Stimulated activated CD4-positive, alpha-beta T cell treated with anti-CD3 and anti-CD28 coated beads, Interleukin-1b, Interleukin-23, amount 100 ng/mL, for 24 hours (primary cell): ENCODE results near the gene ZNF358.

Experiments used
- DNase-seq, 4 experiments: peaks; one replicate each; pipeline ENCODE4 v3.0.0-alpha.2; 2020; ENCODE audit warnings: low read depth in 4 of 4, low spot score in 1 of 4

Gene ZNF358

DNA sequence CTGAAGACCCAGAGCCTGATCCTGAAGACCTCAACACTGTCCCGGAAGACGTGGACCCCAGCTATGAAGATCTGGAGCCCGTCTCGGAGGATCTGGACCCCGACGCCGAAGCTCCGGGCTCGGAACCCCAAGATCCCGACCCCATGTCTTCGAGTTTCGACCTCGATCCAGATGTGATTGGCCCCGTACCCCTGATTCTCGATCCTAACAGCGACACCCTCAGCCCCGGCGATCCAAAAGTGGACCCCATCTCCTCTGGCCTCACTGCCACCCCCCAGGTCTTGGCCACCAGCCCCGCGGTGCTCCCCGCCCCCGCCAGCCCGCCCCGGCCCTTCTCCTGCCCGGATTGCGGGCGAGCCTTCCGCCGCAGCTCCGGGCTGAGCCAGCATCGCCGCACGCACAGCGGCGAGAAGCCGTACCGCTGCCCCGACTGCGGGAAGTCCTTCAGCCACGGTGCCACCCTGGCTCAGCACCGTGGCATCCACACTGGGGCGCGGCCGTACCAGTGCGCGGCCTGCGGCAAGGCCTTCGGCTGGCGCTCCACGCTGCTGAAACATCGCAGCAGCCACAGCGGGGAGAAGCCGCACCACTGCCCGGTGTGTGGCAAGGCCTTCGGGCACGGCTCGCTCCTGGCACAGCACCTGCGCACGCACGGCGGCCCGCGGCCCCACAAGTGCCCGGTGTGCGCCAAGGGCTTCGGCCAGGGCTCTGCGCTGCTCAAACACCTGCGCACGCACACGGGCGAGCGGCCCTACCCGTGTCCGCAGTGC, 3.6 kb downstream of the ZNF358 start:
- no peak for DNase-seq

GRCh38 chr19:7520131-7521051, 4.5 kb downstream of the ZNF358 start:
- no peak for DNase-seq

DNA sequence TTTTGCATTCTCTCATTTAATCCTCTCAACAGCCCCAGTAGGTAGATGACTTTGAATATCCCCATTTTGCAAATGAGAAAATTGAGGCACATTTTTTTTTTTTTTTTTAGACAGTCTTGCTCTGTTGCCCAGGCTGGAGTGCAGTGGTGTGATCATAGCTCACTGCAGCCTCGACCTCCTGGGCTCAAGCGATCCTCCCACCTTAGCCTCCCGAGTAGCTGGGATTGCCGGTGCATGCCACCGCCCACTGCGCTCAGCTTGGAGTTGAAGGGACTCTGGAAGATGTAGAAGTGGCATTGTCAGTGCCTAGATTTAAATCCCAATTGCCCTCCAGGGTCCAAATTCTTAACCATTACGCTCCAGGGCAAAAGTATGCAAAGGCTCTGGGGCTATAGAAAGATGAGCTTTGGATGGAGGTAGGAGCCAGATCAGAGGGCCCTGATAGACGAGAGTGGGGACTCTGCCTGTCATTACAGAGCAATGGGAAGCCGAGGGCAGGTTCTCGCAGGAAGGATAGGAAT, 5.7 kb downstream of the ZNF358 start:
- no peak for DNase-seq

DNA sequence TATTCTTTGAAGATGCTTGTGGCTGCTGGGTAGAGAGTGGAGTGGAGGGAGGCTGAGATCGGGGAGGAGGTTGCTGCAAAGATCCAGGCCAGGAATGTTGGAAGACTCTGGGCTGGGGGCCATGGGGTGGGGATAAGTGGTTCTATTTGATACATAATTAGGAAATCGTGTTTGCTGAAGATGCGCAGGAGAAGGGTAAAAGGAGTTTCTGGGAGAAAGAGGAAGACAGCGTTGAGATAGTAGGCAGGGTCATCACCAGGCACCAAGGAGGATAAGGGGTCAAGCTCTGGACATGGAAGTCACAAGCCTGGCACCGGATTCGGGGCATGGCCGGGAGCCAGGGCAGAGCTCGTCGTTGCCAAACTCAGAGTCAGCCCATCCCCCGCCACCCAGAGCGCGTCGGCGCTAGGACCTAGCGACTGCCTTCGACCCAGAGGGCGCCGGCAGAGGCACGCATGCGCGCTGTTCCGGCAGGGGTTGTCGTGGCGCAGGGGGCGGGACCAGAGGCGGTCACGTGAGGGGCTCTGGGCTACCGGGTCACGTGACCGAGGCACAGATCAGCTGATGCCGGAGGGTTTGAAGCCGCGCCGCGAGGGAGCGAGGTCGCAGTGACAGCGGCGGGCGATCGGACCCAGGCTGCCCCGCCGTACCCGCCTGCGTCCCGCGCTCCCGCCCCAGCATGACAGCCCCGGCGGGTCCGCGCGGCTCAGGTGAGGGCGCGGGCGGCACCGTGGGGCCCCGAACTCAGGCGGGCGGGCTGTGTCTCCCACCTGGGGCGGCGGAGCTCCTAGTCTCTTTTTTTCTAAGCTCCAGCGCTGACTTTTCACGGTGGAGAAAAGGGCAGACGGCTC, 6.4 kb downstream of the ZNF358 start, which contains the start of gene MCOLN1:
MCOLN1 (plus strand) TSS at position 553 of the 851 bp plus-strand sequence; CDS start at position 680, 127 bp downstream.
- peak; percentile 99 to 100 (median 100) for DNase-seq

- DNase-seq = no peak
These were observed 7.2 kb downstream of the ZNF358 start for GRCh38 chr19:7522923-7523667.

DNA sequence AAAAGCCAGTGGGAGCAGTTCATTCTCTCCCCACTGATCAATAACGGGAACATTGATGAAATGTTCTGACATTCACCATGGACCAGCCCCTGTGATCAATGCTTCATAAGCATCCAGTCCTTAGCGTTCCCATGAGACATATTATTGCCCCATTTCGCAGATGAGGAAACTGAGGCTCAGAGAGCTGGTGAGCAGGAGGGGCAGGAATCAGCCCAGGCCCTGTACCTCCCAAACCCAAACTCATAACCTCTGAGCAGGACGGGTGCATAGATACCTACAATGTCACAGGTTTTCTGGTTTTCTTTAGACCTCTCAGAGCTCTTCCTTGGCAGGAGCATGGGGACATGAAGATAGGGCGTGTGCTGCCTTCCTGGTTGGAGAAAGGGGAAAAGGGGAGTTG, 8.6 kb downstream of the ZNF358 start:
- no peak for DNase-seq

DNA sequence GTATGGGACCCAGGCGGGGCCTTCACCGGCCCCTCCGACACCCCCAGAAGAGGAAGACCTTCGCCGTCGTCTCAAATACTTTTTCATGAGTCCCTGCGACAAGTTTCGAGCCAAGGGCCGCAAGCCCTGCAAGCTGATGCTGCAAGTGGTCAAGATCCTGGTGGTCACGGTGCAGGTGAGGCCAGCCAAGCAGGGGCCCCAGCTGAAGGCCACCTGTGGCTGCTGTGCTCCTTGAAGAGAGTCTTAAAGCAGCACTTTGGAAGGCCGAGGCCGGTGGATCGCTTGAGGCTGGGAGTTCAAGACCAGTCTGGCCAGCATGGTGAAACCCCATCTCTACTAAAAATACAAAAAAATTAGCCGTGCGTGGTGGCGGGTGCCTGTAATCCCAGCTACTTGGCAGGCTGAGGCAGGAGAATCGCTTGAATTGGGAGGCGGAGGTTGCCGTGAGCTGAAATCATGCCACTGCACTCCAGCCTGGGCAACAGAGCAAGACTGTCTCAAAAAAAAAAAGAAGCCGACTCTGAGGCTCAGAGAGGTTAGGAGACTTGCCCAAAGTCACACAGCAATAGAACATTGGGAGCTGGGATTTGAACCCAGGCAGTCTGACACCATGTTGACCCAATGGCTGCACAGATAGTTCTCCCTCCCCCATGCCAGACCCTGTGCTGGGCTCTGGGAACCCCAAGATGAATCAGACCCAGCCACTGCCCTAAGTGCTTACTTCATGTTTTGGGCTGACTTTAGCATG, 9.3 kb downstream of the ZNF358 start:
- DNase-seq = no peak

DNA sequence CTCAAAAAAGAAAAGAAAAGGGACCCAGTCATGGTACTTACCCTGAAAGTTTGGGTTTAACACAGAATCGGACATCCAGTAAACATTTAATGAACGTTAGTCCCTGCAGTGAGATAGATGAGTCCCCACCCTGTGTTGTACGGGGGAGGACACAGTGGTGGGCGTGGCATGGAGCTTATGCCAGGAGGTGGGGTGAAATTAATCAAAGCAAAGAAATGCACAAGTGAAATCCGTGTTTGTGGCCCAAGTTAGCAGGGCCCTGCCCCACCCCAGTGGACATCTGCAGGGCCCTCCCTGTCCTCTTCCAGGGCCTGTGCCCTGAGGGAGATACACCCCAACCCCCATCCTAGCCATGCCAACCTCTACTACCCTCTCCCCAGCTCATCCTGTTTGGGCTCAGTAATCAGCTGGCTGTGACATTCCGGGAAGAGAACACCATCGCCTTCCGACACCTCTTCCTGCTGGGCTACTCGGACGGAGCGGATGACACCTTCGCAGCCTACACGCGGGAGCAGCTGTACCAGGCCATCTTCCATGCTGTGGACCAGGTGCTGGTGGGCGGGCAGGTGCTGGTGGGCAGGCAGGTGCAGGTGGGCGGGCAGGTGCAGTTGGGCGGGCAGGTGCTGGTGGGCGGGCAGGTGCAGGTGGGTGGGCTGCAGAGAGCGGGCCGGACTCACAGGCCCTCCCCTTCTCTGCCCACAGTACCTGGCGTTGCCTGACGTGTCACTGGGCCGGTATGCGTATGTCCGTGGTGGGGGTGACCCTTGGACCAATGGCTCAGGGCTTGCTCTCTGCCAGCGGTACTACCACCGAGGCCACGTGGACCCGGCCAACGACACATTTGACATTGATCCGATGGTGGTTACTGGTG, 10.4 kb downstream of the ZNF358 start:
- no peak for DNase-seq

GRCh38 chr19:7527516-7528191, 11.8 kb downstream of the ZNF358 start:
- DNase-seq = no peak

GRCh38 chr19:7528192-7528519, 12.3 kb downstream of the ZNF358 start:
- DNase-seq = no peak

GRCh38 chr19:7528522-7529245, 12.8 kb downstream of the ZNF358 start:
- DNase-seq = no peak

GRCh38 chr19:7529246-7529600, 13.3 kb downstream of the ZNF358 start:
- no peak for DNase-seq

DNA sequence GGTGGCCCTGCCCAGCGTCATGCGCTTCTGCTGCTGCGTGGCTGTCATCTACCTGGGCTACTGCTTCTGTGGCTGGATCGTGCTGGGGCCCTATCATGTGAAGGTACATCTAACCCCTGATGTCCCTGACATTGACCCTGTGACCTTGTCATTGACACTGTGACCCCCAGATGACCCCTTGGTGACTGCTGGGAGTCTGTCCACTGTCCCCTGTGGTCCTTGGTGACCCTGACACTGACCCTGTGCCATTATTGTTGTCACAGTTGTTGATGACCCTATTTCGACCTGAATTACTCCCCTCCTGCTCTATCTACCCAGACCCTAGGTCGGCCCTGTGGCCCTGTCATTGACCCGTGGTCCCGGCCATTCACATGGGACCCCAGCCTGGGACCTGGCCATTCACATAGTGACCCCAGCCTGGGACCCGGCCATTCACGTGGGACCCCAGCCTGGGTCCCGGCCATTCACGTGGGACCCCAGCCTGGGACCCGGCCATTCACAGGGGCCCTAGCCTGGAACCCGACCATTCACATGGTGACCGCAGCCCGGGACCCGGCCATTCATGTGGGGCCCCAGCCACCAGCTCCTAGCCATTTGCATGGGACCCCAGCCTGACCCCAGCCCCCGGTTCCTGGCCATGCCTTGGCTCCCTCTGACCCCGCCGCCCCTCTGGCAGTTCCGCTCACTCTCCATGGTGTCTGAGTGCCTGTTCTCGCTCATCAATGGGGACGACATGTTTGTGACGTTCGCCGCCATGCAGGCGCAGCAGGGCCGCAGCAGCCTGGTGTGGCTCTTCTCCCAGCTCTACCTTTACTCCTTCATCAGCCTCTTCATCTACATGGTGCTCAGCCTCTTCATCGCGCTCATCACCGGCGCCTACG, 13.9 kb downstream of the ZNF358 start:
- DNase-seq = no peak

DNA sequence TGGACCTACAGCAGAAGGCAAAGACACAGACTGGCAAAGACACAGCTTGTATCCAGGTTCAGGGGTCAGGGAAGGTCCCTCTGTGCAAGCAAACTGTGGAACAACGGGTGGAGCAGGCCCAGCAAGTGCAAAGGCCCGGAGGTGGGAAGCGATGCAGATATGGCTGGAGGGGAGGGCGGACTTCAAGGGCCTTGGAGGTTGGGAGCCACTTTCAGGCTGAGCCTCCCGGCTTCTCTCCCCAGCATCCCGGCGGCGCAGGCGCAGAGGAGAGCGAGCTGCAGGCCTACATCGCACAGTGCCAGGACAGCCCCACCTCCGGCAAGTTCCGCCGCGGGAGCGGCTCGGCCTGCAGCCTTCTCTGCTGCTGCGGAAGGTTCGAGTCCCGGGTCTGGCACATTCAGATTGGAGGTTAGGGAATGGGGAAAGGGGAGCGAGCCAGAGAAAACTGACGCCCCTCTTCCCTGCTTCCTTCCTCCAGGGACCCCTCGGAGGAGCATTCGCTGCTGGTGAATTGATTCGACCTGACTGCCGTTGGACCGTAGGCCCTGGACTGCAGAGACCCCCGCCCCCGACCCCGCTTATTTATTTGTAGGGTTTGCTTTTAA, 17.5 kb downstream of the ZNF358 start:
- no peak for DNase-seq

DNA sequence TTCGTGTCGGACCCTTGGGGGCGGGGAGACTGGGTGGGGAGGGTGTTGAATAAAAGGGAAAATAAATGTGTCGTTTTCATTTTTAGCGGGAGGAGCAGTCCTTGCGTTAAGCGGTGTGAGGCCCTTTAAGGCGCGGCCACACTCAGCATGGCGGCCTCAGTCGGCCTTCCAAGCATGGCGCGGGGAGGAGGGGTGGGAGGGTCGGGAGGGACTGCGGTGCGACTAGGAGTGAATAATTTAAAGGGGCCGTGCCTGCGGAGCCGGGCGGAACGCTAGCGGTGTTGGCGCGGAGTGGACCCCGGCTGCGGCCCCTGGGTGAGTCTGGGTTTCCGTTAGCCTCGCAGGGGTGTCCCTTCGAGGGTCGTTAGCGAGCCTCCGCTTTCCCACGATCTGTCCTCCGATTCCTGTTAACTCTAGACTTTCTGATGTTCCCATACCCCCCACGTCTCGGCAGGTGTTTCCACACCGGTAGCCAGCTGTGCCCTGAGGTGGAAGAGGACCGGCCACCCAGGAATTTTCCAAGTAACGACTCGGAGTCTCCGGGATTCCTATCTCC, 18.1 kb downstream of the ZNF358 start:
- DNase-seq = peak; percentile 60 to 75 (median 69)

DNA sequence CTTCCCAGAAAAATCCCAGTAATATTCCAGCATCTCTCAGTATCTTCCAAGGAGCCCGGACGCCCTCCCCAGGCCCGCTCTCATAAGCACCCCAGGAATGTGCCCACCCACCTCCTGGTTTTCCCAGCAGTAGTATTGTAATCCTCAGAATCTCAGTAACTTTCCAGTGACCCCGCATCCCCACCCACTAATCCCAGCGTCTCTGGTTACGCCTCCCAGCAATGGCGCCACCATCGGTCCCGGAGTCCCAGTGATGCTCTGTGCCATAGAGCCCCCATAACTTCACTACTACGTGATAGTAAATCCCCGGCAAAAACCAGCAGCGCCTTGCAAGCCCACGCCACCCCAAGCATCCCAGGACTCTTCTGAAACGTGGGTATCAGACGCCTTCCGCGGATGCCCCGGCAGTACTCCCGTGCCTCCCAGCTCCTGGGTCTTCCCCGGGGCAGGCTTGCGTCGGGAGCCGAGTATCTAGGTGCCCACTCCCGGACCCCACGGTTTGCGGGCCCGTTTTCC, 18.7 kb downstream of the ZNF358 start:
- DNase-seq = peak in 2 of 4 experiments; percentile 30 to 37
